GDM1 (cell line): ENCODE measurements around the gene PRSS50.
A peak's percentile ranks its signal among the peaks of the same experiment; 100 is the strongest.

Experiments
- DNase-seq: peaks from one replicate; lab custom pipeline; 2025; lab: John Stamatoyannopoulos, UW

Gene PRSS50

GRCh38 chr3:46690798-46691197 lies 26.9 kb downstream of the PRSS50 start:
- peak; percentile 16 for DNase-seq

DNA sequence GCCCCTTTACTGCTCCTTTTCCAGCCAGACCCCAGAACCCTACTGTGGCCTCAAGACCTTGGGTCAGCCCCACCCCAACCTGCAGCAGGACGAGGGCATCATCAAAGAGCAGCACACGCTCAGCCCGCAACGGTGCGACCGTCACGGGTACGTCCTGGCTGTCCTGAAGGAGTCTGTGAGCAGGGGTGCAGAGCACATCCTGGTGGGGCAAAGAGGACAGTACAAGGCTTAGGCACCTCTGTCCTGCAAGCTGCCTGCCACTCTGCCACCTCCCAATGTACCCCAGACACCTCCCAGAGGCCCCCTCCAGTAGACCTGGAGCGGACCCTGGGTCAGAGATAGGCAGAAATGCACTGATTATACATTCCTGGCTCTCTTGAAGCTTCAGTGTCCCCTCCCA lies 32.2 kb downstream of the PRSS50 start:
- no peak for DNase-seq

DNA sequence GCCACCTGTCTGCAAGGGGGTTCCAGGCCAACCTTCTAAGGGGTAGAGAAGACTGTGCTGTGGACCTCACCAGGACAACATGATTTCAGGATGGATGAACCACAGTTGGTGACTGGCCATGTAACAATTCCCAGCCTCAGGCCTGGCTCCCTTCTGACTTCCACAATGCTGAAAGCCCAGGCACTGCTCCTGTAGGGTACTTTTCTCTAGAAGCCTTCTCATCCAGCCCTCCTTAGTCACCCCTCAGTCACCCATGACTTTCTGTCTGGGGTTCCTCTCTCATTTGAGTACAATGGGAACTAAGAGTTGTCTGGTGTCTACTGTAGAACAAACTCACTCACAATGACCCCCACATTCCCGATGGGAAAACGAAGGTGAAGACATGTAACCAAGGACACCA lies 32.8 kb downstream of the PRSS50 start:
- DNase-seq: no peak

DNA sequence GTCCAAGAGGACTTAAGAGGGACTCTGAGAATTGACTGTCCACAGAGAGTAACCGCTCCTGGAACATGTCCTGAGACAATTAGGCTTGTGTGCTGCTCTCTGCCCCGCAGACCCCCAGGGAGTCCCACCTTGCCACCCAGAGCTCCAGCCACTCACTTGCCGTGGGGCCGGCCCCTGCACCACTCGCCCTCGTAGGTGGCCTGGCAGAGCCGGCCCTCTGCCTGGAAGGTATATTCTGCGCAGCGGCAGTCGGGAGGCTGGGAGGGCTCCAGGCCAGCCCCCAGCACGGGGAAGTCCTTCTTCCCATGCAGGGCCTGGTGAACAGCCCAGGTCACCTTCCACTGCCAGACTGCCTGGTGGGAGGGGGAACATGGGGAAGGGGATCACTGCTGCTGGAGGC lies 34.7 kb downstream of the PRSS50 start:
- DNase-seq: no peak

DNA sequence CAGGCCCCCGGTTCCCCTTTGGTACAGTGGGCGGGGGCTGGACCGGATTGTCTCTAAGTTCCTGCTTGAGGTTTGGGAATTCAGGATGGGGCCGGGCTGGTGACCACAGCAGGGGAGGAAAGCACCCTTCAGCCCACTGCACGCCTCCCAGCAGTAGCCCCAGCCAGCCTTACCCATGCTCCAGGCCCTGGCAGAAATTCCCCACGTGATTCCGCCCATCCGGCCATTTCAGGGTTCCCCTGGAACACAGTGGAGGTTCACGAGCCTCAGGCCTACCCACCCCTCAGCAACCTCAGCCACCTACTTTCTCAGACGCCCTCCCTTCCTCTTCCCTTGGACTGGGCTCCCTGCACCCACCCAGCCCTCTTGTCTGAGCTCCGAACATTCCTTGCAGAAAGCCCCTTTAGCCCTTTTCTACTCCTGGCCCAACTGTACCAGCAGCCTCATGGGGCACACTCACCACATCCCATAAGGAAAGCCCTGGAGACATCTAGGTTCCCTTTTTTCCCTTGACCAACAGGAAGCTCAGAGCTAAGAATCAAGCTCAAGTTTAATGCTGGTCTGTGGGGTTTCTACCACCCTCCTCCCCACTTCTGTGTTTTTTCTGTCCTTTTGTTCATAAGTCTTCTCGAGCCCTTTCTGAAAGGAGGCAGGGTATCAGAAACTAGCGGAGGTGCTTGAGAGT lies 35.7 kb downstream of the PRSS50 start:
- DNase-seq: no peak

DNA sequence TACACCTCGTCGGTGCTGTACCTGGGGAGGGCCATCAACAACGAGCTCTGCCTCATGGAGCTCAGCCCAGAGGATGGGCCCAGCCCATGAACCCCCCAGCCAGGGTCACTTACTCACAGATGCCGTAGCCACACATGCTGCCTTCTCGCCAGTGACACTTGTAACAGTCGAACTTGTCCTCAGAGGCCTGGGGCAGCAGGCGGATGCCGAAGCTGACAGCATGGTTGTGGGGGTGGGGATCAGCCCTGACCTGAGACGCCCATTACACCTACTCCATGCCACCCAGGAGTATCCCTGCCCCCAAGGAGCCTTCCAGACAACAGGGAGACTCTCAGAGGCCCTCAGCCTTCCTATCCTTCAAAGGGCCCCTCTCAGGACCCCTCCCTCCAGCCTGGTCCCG lies 36.3 kb downstream of the PRSS50 start:
- no peak for DNase-seq

DNA sequence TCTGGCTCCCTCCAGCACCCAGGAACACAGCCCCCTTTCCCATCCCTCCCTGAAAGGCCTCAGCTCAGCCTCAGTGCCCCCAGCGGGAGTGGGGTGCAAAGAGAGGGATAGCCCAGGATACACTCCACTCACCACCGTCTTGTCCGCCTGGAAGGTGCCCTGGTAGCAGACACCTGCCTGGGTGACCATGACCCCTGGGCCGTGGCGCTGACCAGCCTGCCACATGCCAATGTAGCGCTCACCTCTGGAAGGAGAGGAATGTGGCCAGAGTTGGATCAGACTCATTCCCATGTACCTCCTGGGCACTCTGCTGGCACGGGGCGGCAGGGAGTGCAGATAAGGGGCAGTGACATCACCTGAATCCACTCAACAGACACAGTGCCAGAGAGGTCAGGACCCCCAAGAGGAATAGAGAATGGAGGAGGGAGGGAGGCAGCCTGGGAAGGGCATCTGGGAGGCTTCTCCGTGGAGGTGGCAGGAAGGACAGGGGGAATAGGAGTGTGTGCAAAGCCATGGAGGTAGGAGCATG lies 37.3 kb downstream of the PRSS50 start:
- DNase-seq: no peak

- DNase-seq: no peak
Measured at GRCh38 chr3:46679681-46680080, 38.0 kb downstream of the PRSS50 start.

GRCh38 chr3:46678280-46678679 lies 39.4 kb downstream of the PRSS50 start:
- DNase-seq: no peak

GRCh38 chr3:46677411-46677726 lies 40.3 kb downstream of the PRSS50 start:
- no peak for DNase-seq

GRCh38 chr3:46676601-46677410 lies 40.9 kb downstream of the PRSS50 start:
- no peak for DNase-seq

- no peak for DNase-seq
Measured at GRCh38 chr3:46675843-46676567, 41.7 kb downstream of the PRSS50 start.

DNA sequence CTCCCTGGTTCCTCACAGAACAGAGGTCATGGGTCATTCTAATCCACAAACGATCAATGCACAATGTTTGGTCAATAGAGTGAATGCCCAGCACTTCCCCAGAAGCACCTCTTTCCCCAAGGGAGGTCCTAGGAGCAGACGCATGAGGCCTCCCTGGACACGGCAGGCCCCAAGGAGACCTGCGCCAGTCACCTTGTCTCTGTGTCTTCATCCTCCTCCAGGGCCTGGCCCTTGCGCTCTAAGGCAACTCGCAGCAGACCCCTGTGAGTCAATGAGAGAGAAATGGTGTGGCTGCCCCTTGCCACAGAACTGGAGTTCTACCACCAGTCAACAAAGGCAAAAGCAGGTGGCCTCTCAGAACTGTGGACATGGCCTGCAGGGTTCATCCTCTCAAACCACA lies 42.2 kb downstream of the PRSS50 start:
- no peak for DNase-seq

- DNase-seq: no peak
Measured at GRCh38 chr3:46674031-46674845, 43.4 kb downstream of the PRSS50 start.

GRCh38 chr3:46673151-46674030 lies 44.3 kb downstream of the PRSS50 start:
- DNase-seq: no peak

DNA sequence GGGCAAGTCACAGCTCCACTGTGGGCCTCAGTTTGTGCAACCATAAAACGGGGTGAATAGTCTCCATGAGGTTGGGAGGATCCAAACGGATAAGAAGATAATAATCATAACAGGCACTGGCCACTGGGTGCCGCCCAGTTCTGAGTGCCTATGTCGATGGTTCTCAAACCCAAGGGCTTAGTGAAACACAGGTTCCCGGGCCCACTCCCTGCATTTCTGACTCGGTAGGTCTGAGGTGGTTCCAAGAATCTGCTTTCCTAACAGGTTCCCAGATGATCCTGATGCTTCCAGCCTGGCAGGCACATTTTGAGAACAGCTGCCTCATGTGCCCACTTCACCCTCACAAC lies 45.3 kb downstream of the PRSS50 start:
- DNase-seq: no peak

DNA sequence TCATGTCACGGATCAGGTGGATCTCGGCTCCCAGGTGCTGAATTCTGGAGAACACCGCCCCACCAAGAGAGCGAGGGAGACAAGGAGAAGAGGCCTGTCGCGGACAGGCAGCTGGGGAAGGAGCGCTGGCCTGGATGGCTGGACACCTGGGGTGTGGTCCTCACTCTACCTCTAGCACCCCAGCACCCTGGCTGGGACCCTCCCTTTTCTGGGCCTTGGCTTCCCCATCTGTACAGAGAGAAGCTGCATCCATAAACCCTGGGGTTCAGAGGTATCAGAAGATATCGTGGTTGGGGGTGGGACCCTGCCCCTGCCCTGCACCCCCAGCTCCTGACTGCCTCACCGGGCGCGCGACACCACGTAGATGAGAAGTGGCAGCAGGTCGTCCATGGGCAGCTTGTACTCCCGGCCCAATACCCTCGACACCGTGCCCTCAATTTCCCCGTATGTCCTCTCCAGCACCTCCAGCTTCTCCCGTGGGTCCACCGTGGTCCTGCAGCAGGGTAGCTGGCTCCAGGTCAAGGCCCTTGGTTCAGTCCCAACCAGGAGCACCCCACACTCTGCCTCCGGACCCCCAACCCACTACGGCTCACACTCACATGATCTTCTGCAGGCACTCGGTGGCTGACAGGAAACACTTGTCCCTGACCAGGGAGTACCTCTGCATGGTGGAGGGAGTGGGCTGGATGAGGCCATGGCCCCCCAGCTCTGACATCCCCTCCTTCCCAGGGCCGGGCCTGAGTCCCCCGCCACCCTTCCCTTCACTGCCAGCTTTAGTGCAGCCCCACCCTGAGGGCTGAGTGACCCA lies 45.9 kb downstream of the PRSS50 start:
- DNase-seq: no peak

DNA sequence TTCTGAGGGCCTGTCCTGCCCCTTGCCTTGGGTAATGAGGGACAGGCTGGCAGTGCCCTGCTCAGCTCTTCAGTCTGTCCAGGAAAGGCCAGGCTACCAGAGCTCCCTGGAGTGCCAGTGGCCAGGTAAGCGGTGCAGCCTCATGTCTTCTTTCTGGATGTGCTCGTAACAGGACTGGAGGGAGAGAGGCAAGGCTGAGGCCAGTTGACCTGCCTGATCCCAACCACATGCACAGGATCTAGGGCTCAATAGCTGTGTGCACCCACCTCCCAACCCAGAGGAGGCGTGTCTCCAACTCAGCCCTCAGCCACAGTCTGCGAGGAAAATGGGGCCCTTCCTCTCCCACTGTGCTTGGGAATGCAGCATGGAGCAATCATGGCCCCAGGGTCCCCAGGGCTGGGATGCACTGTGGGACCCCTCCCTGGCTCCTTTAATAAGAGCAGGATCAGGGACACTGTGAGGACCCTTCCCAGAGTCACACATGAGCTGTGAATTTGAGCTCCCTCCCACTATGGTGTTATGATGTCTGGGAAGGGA lies 46.7 kb downstream of the PRSS50 start:
- DNase-seq: no peak

- no peak for DNase-seq
Measured at GRCh38 chr3:46670000-46670890, 47.4 kb downstream of the PRSS50 start.
